ENCODE measurements around the gene TBC1D8. TPM values are rescaled to one million over a fixed set of nuclear protein-coding genes. Genes with fewer than 3 reads are reported as not detected.

Gene TBC1D8
- total RNA-seq, 2 experiments from 2014 or later = 1.0 to 1.8 TPM

DNA sequence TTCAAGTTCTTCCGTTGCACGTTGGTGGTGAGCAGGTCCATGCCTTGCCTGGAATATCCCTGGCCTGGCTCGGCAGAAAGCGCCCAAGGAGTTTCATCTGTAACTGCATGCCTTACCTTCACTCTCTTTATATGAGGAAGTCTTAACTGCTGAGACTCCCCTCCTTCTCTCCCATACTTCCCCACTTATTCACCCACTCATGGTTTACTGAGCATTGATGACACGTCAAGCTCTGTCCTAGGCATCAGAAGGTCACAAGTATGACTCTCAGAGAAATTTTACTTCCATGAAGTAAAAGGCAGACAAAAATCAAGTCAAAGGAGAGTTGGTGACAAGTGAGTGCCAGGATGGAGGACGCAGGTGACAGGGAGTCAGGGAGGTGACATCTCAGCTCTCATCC, 68.2 kb downstream of the TBC1D8 start:
- no peaks in the 10 kb centered on the region for H3K27me3 Mint-ChIP-seq
- intact Hi-C loops (cut with DNase I, micrococcal nuclease) = no loop called here

DNA sequence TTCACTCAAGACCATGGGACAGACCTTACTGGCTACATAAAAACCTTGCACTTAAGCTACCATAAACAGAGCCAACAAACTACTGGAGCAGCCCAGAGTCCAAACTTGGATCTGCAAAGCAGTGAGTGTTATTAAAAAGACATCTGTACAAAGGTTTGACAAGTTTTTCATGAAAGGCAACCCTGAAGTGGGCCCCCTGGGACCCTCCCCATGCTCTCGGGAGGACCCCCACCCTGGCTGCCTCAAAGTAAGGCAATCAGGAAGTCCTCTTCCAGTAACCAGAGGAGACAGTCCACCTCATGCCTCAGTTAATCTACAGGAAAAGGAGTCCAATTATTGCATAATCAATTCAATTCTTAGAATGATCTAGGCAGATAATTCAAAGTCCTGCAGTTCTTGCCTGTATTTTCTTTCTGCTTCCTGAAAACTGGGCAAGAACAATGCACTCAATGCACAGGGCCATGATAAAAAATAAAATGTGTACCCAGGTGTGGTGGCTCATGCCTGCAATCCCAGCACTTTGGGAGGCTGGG, 69.7 kb downstream of the TBC1D8 start:
- no peaks in the 10 kb centered on the region for H3K27me3 Mint-ChIP-seq
- Histone ChIP-seq H3K4me3 (ENCODE audit: low read length) (no peak overlapping the region), H3K27me3 (ENCODE audit: control insufficient read depth in 1 of 2, insufficient read depth in 2 of 2, low read length in 2 of 2) (no peaks in the 10 kb centered on the region), H3K9me3 (ENCODE audit: control insufficient read depth in 1 of 2, insufficient read depth in 1 of 2, low read length in 2 of 2) (no peaks in the 10 kb centered on the region), H3K4me1 (ENCODE audit: insufficient read depth, low read length) (no peaks in the 10 kb centered on the region), H3K36me3 (ENCODE audit: insufficient read depth, low read length) (no peaks in the 10 kb centered on the region), H3K27ac (ENCODE audit: low read depth in 1 of 2, low read length in 2 of 2) (no peak overlapping the region)
- DNase-seq (no peak), ATAC-seq (ENCODE audit: poor library complexity) (no peak)
- no peak overlapping the region for H3K27ac Mint-ChIP-seq
- TF ChIP-seq, protein P1, sequence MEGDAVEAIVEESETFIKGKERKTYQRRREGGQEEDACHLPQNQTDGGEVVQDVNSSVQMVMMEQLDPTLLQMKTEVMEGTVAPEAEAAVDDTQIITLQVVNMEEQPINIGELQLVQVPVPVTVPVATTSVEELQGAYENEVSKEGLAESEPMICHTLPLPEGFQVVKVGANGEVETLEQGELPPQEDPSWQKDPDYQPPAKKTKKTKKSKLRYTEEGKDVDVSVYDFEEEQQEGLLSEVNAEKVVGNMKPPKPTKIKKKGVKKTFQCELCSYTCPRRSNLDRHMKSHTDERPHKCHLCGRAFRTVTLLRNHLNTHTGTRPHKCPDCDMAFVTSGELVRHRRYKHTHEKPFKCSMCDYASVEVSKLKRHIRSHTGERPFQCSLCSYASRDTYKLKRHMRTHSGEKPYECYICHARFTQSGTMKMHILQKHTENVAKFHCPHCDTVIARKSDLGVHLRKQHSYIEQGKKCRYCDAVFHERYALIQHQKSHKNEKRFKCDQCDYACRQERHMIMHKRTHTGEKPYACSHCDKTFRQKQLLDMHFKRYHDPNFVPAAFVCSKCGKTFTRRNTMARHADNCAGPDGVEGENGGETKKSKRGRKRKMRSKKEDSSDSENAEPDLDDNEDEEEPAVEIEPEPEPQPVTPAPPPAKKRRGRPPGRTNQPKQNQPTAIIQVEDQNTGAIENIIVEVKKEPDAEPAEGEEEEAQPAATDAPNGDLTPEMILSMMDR (IDR thresholded peaks at IDR 0.05) = no peak
- ChIA-PET POLR2A (no interaction called here), CTCF (no interaction called here)
- H3K4me1 Mint-ChIP-seq (ENCODE audit: low read depth) = no peaks in the 10 kb centered on the region
- H3K36me3 Mint-ChIP-seq (ENCODE audit: low read depth) = no peaks in the 10 kb centered on the region
- no peak overlapping the region for H3K4me3 Mint-ChIP-seq
- intact Hi-C loops (cut with DNase I, micrococcal nuclease) = no loop called here
- no peaks in the 10 kb centered on the region for H3K9me3 Mint-ChIP-seq

More for the DNA sequence above, 68.2 kb downstream of the TBC1D8 start:
- ChIA-PET POLR2A (no interaction called here), CTCF (no interaction called here)
- DNase-seq (no peak), ATAC-seq (ENCODE audit: poor library complexity) (no peak)
- H3K4me1 ChIP-seq (ENCODE audit: insufficient read depth, low read length) = no peaks in the 10 kb centered on the region
- no peaks in the 10 kb centered on the region for H3K36me3 ChIP-seq (ENCODE audit: insufficient read depth, low read length)
- H3K27ac Mint-ChIP-seq = no peak overlapping the region
- H3K27ac ChIP-seq (ENCODE audit: low read depth in 1 of 2, low read length in 2 of 2) = no peak overlapping the region
- no peaks in the 10 kb centered on the region for H3K27me3 ChIP-seq (ENCODE audit: control insufficient read depth in 1 of 2, insufficient read depth in 2 of 2, low read length in 2 of 2)
- H3K4me3 Mint-ChIP-seq = no peak overlapping the region
- H3K4me3 ChIP-seq (ENCODE audit: low read length) = no peak overlapping the region
- TF ChIP-seq, protein P1 (IDR thresholded peaks at IDR 0.05) = no peak
- no peaks in the 10 kb centered on the region for H3K4me1 Mint-ChIP-seq (ENCODE audit: low read depth)
- H3K9me3 Mint-ChIP-seq = no peaks in the 10 kb centered on the region
- no peaks in the 10 kb centered on the region for H3K36me3 Mint-ChIP-seq (ENCODE audit: low read depth)
- H3K9me3 ChIP-seq (ENCODE audit: control insufficient read depth in 1 of 2, insufficient read depth in 1 of 2, low read length in 2 of 2) = no peaks in the 10 kb centered on the region

DNA sequence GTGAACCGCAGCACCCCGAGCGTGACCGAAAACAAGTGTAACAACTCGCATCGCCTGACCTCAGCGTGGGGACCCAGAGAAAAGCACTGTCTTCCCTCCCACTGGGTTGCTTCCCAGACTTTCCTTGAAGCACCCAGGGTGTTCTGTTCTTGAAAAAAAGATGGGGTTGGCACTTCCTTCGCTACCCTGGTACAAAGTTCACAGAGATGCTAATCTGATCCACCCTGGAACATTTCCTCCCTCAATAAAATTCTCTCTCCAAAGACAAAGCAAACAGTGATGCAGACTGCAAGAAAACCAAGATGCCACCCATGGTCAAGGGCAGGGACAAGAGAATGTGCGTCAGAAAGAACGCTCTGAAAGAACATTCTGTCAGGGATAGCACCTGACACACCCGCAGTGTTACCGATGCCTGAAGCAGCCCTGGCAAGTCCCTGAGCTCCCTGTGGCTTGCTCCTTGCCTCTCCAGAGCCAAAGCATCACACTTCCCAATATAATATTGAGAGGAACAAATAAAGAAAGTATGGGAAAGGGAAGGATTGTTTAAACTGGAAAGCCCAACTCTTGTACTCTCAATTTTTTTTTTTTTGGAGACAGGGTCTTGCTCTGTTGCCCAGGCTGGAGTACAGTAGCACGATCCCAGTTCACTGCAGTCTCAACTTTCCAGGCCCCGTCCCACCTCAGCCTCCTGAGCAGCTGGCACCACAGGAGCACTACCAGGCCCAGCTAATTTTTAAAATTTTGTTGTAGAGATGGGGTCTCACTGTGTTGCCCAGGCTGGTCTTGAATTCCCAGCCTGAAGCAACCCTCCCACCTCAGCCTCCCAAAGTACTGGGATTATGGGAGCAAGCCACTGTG, 70.7 kb downstream of the TBC1D8 start:
- H3K27ac ChIP-seq (ENCODE audit: low read depth in 1 of 2, low read length in 2 of 2) = no peak overlapping the region
- H3K27ac Mint-ChIP-seq = no peak overlapping the region
- intact Hi-C loops (cut with DNase I, micrococcal nuclease) = no loop called here
- no peaks in the 10 kb centered on the region for H3K36me3 ChIP-seq (ENCODE audit: insufficient read depth, low read length)
- no peak for DNase-seq
- no peaks in the 10 kb centered on the region for H3K9me3 Mint-ChIP-seq
- no peaks in the 10 kb centered on the region for H3K27me3 ChIP-seq (ENCODE audit: control insufficient read depth in 1 of 2, insufficient read depth in 2 of 2, low read length in 2 of 2)
- no peak for ATAC-seq (ENCODE audit: poor library complexity)
- no peak overlapping the region for H3K4me3 ChIP-seq (ENCODE audit: low read length)
- H3K4me1 ChIP-seq (ENCODE audit: insufficient read depth, low read length) = no peaks in the 10 kb centered on the region
- no peaks in the 10 kb centered on the region for H3K4me1 Mint-ChIP-seq (ENCODE audit: low read depth)
- TF ChIP-seq, protein P1 (IDR thresholded peaks at IDR 0.05) = no peak
- no peak overlapping the region for H3K4me3 Mint-ChIP-seq
- ChIA-PET POLR2A (no interaction called here), CTCF (no interaction called here)
- no peaks in the 10 kb centered on the region for H3K9me3 ChIP-seq (ENCODE audit: control insufficient read depth in 1 of 2, insufficient read depth in 1 of 2, low read length in 2 of 2)
- no peaks in the 10 kb centered on the region for H3K36me3 Mint-ChIP-seq (ENCODE audit: low read depth)
- H3K27me3 Mint-ChIP-seq = no peaks in the 10 kb centered on the region
